HS-5 (cell line): Measurements from ENCODE around the gene PTPN23.
"Not testable (repeated sequence)": the region's sequence is repeated elsewhere in the genome, so short reads cannot be mapped to it uniquely, and the experiment has no call there.

ENCODE experiments used
- DNase-seq: peaks from one replicate; pipeline ENCODE4 v3.0.0-alpha.2; 2012; ENCODE audit warnings: low read depth

PTPN23 gene

GRCh38 chr3:47441796-47442551, 61.2 kb downstream of the PTPN23 start:
- DNase-seq: no peak

- DNase-seq: no peak
Observed at GRCh38 chr3:47443611-47443995, 62.8 kb downstream of the PTPN23 start.

- no peak for DNase-seq
Observed at GRCh38 chr3:47444103-47444502, 63.3 kb downstream of the PTPN23 start.

- no peak for DNase-seq
Observed at GRCh38 chr3:47452453-47453215, 71.8 kb downstream of the PTPN23 start.

GRCh38 chr3:47455806-47456452, 75.1 kb downstream of the PTPN23 start:
- DNase-seq: no peak

GRCh38 chr3:47456984-47457383, 76.2 kb downstream of the PTPN23 start:
- DNase-seq: no peak

GRCh38 chr3:47459534-47460085, 78.8 kb downstream of the PTPN23 start:
- not testable (repeated sequence) for DNase-seq
